Suprapubic skin (tissue), 4 donors: Measurements from ENCODE around the gene ELAVL2.

Source experiments
- CTCF ChIP-seq, 2 donors: fragments of 200-600 bp in 1 of 2; fragments of 450-650 bp in 1 of 2; sonication (generic) in 1 of 2; IDR thresholded peaks; one replicate each; pipeline ENCODE4 v1.5.1; 2016 to 2019; ENCODE audit warnings: antibody characterized with exemption in 2 of 2, mild to moderate bottlenecking in 1 of 2, moderate library complexity in 1 of 2
- EP300 ChIP-seq: sonication (generic); formaldehyde crosslinking; IDR thresholded peaks from one replicate; pipeline ENCODE4 v1.6.1; 2017; ENCODE audit warnings: antibody characterized with exemption
- POLR2A ChIP-seq, 2 donors: fragments of 450-650 bp; IDR thresholded peaks; one replicate each; pipeline ENCODE4 v1.6.1; 2017; ENCODE audit warnings: antibody characterized with exemption in 2 of 2, mild to moderate bottlenecking in 2 of 2, moderate library complexity in 2 of 2
- POLR2AphosphoS5 ChIP-seq, 3 donors: sonication (generic); formaldehyde crosslinking; IDR thresholded peaks; one replicate each; pipeline ENCODE4 v1.6.1; 2017; ENCODE audit warnings: antibody characterized with exemption in 3 of 3

GRCh38 chr9:23814243-23814642 lies 11.8 kb downstream of the ELAVL2 start:
- TF ChIP-seq CTCF (IDR thresholded peaks at IDR 0.05) (no peak), POLR2A (IDR thresholded peaks at IDR 0.05) (no peak), POLR2AphosphoS5 (IDR thresholded peaks at IDR 0.05) (no peak), EP300 (no peak)
